Measurements from ENCODE around the gene RBFOX1.

Gene RBFOX1

DNA sequence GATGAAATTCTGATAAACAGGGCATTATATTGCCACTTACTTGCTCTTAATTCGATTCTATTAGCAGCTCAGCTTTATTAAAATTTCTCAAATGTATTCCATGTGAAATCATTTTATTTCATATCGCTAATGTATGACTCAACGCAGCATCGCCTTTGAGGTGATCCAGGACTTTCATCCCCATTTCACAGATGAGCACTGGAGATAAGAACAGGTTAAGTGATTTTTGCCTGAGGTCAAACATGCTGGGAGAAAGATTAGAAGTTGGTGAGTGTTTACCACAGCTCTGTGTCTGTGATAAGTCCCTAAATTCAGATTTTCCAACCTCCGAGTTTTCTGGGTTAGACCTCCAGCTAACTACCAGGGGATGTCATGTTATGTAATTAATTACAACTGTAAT lies 43.6 kb downstream of the RBFOX1 start:
- DNase-seq = no peak

DNA sequence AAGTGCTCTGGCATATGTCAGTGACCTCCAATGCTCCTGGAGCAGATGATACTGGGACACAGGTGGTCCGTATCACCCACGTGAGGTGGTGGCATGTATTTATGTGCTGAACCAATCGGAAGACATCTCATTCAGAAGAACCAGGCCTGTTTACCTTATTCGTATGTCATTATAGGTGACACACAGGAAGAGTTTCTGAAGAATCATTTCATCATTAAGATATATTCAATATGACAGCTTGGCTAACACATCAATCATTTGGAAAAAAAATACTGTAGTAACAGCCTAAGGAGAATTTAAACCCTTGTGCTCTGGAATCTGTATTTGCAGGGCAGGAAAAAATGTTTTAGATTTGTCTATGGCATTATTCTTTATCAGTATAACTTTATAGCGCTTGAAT lies 44.6 kb downstream of the RBFOX1 start:
- no peak for DNase-seq

GRCh38 chr16:7378024-7378695 lies 45.5 kb downstream of the RBFOX1 start:
- no peak for DNase-seq

GRCh38 chr16:7380441-7380840 lies 47.8 kb downstream of the RBFOX1 start:
- DNase-seq = no peak

DNA sequence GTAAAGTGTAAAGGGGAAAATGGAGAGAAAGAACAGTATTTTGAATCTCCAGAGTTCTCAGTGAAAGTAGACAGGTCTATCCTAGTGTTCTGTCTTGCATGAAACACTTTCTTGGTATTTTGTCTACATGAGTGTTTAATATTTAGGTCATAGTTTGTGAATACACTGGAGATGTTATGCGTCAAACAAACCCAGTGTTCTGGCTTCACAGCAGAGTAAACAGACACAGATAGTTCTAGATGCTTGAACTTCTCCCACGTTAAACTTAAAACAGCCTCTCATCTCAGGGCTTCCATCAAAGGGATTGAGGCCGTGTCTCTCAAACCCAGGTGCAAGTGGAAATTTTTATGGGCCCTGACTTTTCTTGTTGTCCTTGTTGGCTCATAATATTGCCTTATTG lies 48.3 kb downstream of the RBFOX1 start:
- DNase-seq = no peak

DNA sequence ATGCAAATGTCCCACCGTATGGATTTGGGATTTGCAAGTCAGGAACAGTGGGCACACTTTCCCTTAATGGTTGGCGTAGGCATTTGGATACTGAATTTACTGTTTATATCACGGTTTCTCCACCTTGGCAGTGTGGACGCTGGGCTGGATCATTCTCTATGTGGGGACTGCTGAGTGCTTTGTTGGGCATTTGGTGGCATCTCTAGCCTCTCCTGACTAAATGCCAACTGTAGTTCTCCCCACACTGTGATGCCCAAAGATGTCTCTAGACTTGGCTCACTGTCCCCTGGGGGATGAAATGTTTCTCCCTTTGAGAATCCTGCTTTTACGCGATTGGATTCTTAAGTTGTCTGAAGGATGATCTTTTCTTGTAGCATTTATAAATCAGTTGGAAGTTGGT lies 49.0 kb downstream of the RBFOX1 start:
- no peak for DNase-seq

DNA sequence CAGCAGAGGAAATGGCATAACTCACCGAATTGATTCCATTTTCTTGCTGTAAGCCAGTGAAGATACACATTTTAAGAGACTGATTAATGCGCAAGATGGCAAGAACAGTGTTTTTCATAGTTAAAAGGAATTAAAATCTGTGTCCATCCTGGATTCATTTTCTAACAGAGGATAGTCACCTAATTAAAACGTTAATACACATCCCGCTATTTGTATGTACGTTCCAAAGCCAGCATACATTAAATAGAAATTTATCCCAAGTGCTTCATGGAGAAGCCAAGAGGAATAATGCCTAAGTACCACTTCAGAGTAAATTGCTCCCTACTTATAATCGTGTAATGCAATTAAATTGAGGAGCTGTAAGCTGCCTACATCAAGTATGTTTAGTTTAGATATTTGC lies 49.9 kb downstream of the RBFOX1 start:
- no peak for DNase-seq

- no peak for DNase-seq
Measured at GRCh38 chr16:7390974-7391373, 58.3 kb downstream of the RBFOX1 start.

DNA sequence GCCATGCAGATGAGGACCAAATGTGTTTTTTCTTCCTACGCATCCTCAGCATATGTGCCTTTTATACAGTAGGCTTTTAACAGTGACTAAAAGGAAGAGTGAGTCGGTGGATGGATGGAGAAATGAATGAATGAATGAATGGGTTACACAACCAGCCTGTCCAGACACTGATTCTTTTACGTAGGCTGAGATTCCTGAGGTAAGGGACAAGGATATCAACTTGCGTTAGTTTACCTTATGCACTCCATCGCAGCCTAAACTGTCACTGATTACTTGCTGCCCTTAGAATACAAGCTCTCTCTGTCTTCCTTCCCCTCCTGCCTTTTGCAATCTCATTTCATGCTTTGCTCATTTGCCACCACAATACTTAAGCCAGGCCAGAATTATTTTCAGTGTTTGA lies 59.0 kb downstream of the RBFOX1 start:
- DNase-seq = no peak

- DNase-seq = no peak
Measured at GRCh38 chr16:7392206-7392605, 59.6 kb downstream of the RBFOX1 start.

GRCh38 chr16:7393680-7394079 lies 61.0 kb downstream of the RBFOX1 start:
- DNase-seq = no peak

GRCh38 chr16:7394720-7395336 lies 62.2 kb downstream of the RBFOX1 start:
- DNase-seq = no peak

- no peak for DNase-seq
Measured at GRCh38 chr16:7397901-7398300, 65.3 kb downstream of the RBFOX1 start.

- DNase-seq = no peak
Measured at GRCh38 chr16:7398536-7398935, 65.9 kb downstream of the RBFOX1 start.

- DNase-seq = no peak
Measured at GRCh38 chr16:7399296-7399695, 66.7 kb downstream of the RBFOX1 start.

DNA sequence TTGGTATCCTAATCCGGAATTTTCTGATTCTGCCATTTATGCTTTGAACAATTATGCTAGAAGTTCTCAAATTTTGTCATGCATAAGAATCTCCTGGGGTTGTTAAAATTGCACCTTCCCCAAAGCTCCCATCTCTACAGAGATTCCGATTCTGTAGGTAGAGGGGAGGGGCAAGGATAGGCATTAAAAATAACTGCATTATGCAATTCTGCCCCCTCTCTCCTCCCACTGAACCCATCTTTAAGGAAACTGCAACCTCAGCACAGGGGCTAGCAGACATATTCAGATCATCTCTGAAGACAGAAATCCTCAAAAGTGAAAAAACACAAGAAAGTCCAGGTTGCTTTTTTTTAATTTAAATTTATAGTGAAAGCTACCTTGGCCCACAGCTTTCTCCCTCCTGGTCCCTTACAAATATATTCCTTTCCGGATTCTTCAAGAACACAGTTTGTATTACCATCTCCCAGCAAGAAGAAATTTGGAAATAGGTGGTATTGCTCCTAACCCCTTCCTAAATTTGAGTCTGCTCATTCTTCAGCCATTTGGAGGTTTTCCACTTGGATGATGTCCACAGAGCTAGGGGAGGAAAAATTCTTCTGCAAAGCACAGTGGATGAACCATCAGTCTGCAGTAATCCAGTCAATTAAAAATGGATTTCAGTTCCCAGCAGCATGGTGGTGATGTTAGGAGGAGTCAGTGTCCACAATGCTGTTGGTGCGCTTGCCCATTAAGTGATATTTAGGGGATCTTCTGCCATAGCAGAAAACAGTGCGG lies 67.7 kb downstream of the RBFOX1 start:
- DNase-seq = no peak

GRCh38 chr16:7404217-7404616 lies 71.6 kb downstream of the RBFOX1 start:
- DNase-seq = no peak

DNA sequence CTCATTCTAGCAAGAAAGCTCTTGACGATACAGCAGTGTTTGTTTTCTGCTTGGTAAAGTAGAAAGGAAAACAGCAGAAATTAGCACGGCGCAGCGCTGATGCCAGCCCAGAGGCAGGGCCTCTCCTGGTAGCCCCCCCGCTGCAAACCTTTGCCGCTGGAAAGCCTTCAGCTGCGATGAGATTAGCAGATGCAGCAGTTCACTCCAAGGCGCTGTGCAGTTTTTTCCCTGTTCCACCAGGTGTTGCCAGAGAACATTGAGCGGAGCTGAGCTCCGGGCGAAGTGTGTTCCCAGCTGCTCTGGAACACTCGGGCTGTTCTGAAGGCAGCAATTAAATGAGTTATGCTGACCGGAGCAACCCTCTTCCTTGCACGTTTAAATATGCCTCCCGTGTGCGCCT lies 72.5 kb downstream of the RBFOX1 start:
- DNase-seq = no peak

GRCh38 chr16:7408700-7409365 lies 76.2 kb downstream of the RBFOX1 start:
- no peak for DNase-seq

DNA sequence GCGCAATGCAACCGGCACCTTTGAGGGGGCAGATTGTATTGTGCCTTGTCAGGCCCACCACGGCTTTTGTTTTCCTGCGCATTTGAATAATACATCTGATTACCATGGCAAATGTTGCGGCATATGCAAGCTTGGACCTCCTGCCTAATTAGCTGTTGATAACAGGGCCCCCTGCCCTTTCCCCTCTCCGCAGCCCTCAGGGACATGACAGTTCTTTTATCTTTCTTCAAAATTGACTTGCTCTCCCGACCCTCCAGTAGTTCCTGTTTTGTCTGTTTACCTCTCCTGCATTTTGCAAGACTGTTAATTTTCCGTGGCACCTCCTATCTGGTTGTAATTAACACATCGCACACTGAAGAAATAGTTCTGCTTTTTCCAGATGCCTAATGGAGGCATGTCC lies 86.8 kb downstream of the RBFOX1 start:
- no peak for DNase-seq

GRCh38 chr16:7420079-7420478 lies 87.4 kb downstream of the RBFOX1 start:
- no peak for DNase-seq

DNA sequence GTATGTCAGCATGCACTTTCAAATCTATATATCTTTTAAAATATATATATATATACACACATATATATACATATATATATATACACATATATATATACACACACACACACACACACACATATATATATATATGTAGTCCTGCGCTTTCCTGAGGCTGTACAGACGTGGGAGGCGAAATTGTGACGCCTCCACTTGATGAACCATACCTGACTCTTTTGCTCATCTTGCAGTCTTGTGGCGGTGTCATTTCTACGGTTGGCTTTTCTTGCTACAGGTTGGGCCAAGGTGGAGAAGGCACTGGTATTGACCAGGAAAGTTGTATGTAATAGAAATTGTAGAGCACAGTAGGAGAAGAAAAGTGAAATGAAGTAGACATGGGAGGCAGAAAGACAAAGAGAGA lies 88.2 kb downstream of the RBFOX1 start:
- DNase-seq = no peak

- DNase-seq = no peak
Measured at GRCh38 chr16:7421578-7421977, 88.9 kb downstream of the RBFOX1 start.
